Upper lobe of left lung (tissue), 6 donors: ENCODE measurements around the gene OSBPL8. TPM values are rescaled to one million over a fixed set of nuclear protein-coding genes. Genes with fewer than 3 reads are reported as not detected.
A peak's percentile ranks its signal among the peaks of the same experiment; 100 is the strongest.

Experiments
- ATAC-seq, 2 donors: fragments of 200-7000 bp; cut with Tn5 transposase; one replicate each; pipeline ENCODE4 v1.9.1; 2022; ENCODE audit warnings: mild to moderate bottlenecking in 2 of 2, moderate library complexity in 2 of 2; ENCODE audit not compliant: low FRiP score in 2 of 2
- DNase-seq, 2 donors: peaks; one replicate each; pipeline ENCODE4 v3.0.0-alpha.2; 2019 to 2020
- H3K27ac ChIP-seq, 4 donors: fragments of 200-600 bp; sonication (generic); one replicate each; pipeline ENCODE4 v1.5.1; 2016 to 2019
- H3K27me3 ChIP-seq, 4 donors: fragments of 200-600 bp; sonication (generic); one replicate each; pipeline ENCODE4 v1.5.1; 2017 to 2019
- H3K36me3 ChIP-seq, 4 donors: fragments of 200-600 bp; sonication (generic); one replicate each; pipeline ENCODE4 v1.5.1; 2016 to 2019
- H3K4me1 ChIP-seq, 4 donors: fragments of 200-600 bp; sonication (generic); one replicate each; pipeline ENCODE4 v1.5.1; 2018 to 2019
- H3K4me3 ChIP-seq, 4 donors: fragments of 200-600 bp; sonication (generic); one replicate each; pipeline ENCODE4 v1.5.1; 2017 to 2019; ENCODE audit warnings: mild to moderate bottlenecking in 2 of 4, moderate library complexity in 1 of 4
- H3K9me3 ChIP-seq, 4 donors: fragments of 200-600 bp; sonication (generic); one replicate each; pipeline ENCODE4 v1.5.1; 2018 to 2019
- EP300 ChIP-seq, 4 donors: sonication (generic); formaldehyde crosslinking; IDR thresholded peaks; one replicate each; pipeline ENCODE4 v1.5.1; 2017; ENCODE audit warnings: antibody characterized with exemption in 4 of 4, control low read depth in 2 of 4
- POLR2A ChIP-seq, 4 donors: fragments of 450-650 bp; IDR thresholded peaks; one replicate each; pipeline ENCODE4 v1.5.1; 2016 to 2017; ENCODE audit warnings: antibody characterized with exemption in 4 of 4, mild to moderate bottlenecking in 2 of 4
- POLR2AphosphoS5 ChIP-seq, 2 donors: sonication (generic); formaldehyde crosslinking; IDR thresholded peaks; one replicate each; pipeline ENCODE4 v1.5.1; 2017; ENCODE audit warnings: antibody characterized with exemption in 2 of 2
- WGBS, 2 donors: methylation state at CpG; one replicate each; pipeline ENCODE4 v1.1.5; 2017 to 2018; 5-methylcytosine and 5-hydroxymethylcytosine counted together
- total RNA-seq, 6 donors: library from RNA; depleted of rRNA in 4 of 6; stranded (reverse); fragments of >200 nt in 4 of 6; gene quantifications; one replicate each; pipeline versions ENCODE4 v1.1.0 to v1.2.1, GENCODE V29; 2016 to 2021
- TF ChIP-seq, protein P1 (sequence below), 6 experiments: fragments of 450-650 bp in 4 of 6; fragments of 200-600 bp in 2 of 6; sonication (generic) in 2 of 6; IDR thresholded peaks; one replicate each; pipeline ENCODE4 v1.5.1; 2016 to 2019; ENCODE audit warnings: antibody characterized with exemption in 6 of 6
- donor health status: DM: no; HTN: no; CAD: no; lungs with moderate emphysema.
- donor health status: DM: no; HTN: yes; CAD: no; lungs with severe emphysema.

The OSBPL8 gene, protein sequence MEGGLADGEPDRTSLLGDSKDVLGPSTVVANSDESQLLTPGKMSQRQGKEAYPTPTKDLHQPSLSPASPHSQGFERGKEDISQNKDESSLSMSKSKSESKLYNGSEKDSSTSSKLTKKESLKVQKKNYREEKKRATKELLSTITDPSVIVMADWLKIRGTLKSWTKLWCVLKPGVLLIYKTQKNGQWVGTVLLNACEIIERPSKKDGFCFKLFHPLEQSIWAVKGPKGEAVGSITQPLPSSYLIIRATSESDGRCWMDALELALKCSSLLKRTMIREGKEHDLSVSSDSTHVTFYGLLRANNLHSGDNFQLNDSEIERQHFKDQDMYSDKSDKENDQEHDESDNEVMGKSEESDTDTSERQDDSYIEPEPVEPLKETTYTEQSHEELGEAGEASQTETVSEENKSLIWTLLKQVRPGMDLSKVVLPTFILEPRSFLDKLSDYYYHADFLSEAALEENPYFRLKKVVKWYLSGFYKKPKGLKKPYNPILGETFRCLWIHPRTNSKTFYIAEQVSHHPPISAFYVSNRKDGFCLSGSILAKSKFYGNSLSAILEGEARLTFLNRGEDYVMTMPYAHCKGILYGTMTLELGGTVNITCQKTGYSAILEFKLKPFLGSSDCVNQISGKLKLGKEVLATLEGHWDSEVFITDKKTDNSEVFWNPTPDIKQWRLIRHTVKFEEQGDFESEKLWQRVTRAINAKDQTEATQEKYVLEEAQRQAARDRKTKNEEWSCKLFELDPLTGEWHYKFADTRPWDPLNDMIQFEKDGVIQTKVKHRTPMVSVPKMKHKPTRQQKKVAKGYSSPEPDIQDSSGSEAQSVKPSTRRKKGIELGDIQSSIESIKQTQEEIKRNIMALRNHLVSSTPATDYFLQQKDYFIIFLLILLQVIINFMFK
- total RNA-seq = 100 to 1,000 TPM in 2 of 6 donors, 10 to 100 TPM in 4; 35.6 to 103 (median 73.3) TPM

DNA sequence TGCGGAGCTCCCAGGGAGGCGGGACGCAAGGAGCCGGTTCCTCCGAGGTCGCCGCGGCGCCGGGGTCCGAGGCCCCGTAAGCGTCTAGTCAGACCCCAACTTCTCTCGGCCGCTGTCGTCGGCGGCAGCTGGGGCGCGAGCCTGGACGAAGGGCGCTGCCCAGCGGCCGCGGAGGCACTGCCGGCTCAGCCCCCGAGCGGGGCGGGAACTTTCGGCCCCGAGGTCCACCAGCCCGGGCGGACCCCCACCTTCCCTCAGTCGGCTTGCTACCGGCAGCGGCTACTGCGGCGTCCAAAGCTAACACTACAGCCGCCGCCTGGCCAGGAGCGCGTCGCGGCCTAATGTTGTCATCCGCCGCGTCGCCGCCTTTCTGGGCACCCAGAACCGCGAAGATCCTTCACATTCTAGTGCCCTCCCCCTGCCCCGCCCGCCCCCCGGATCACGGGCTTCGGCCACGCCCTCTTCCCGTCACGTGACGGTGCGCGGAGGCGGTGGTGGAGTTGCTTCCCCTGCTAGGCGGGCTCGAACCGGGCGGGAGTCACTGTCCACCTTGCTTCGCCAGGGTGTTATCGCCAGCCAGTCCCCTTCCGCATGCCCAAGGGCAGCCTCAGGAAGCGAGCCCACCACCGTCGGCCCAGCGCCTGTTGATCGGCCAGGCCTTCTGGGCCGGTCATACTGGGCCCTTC lies at the start of gene OSBPL8:
OSBPL8 (minus strand) TSS at position 372 of the 686 bp plus-strand sequence. CDS start 72,220 bp downstream, outside the sequence.
- peak; percentile 95 to 99 for DNase-seq
- peaks cover 13 to 28% (median 17%) of the 10 kb centered on the region in 4 donors for H3K4me1 ChIP-seq
- peak within 1 kb of the TSS; percentile 95 to 99 (median 97) for H3K27ac ChIP-seq
- peak within 1 kb of the TSS; percentile 83 to 97 (median 91) for H3K4me3 ChIP-seq
- H3K27me3 ChIP-seq = no peaks in the 10 kb centered on the region
- WGBS, 2 donors = 0% methylated on average over 64 of the region's 76 CpGs; no CpG with 5 or more reads in 1 of the 2 donors
- peak; percentile 98 for ATAC-seq
- H3K36me3 ChIP-seq = no peaks in the 10 kb centered on the region
- TF ChIP-seq, protein P1, sequence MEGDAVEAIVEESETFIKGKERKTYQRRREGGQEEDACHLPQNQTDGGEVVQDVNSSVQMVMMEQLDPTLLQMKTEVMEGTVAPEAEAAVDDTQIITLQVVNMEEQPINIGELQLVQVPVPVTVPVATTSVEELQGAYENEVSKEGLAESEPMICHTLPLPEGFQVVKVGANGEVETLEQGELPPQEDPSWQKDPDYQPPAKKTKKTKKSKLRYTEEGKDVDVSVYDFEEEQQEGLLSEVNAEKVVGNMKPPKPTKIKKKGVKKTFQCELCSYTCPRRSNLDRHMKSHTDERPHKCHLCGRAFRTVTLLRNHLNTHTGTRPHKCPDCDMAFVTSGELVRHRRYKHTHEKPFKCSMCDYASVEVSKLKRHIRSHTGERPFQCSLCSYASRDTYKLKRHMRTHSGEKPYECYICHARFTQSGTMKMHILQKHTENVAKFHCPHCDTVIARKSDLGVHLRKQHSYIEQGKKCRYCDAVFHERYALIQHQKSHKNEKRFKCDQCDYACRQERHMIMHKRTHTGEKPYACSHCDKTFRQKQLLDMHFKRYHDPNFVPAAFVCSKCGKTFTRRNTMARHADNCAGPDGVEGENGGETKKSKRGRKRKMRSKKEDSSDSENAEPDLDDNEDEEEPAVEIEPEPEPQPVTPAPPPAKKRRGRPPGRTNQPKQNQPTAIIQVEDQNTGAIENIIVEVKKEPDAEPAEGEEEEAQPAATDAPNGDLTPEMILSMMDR (IDR thresholded peaks at IDR 0.05) = peak in 4 of 6 experiments; percentile 29 to 57 (median 36)
- TF ChIP-seq POLR2A (IDR thresholded peaks at IDR 0.05) = peak in 3 of 4 donors; percentile 80 to 94 (median 86)
- TF ChIP-seq POLR2AphosphoS5 (IDR thresholded peaks at IDR 0.05) = peak; percentile 97
- TF ChIP-seq EP300 (IDR thresholded peaks at IDR 0.05) = peak in 2 of 4 donors; percentile 23 to 46
- H3K9me3 ChIP-seq = no peaks in the 10 kb centered on the region

DNA sequence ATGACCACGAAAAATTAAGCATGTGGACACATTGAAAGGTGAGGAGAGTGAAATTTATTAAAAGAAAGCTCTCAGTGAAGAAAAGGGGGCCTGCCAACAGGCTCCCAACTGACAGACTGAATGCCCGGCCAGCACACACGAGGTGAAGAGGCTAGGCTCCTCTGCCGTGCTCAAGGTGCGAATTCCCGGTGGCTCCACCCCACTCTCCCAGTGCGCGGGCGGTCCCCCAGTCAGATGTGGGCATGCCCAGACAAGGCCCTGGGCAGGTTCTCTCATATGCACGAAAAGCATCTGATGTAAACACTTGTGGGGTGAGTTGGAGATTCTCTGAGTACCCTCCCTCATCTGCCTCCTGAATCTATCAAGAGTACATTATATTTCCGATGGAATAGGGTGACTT lies 48.5 kb upstream of the OSBPL8 start:
- TF ChIP-seq POLR2A (IDR thresholded peaks at IDR 0.05) (no peak), POLR2AphosphoS5 (IDR thresholded peaks at IDR 0.05) (no peak), EP300 (IDR thresholded peaks at IDR 0.05) (no peak)
- TF ChIP-seq, protein P1 (IDR thresholded peaks at IDR 0.05) = no peak
- H3K9me3 ChIP-seq = no peaks in the 10 kb centered on the region
- H3K27ac ChIP-seq = no peak overlapping the region
- no peak for ATAC-seq
- 91 to 92% methylated on average over 10 to 11 of the region's 11 CpGs for WGBS, 2 donors
- H3K27me3 ChIP-seq = no peaks in the 10 kb centered on the region
- no peaks in the 10 kb centered on the region for H3K4me1 ChIP-seq
- H3K4me3 ChIP-seq = no peak overlapping the region
- no peaks in the 10 kb centered on the region for H3K36me3 ChIP-seq
- DNase-seq = peak in 1 of 2 donors; percentile 50

DNA sequence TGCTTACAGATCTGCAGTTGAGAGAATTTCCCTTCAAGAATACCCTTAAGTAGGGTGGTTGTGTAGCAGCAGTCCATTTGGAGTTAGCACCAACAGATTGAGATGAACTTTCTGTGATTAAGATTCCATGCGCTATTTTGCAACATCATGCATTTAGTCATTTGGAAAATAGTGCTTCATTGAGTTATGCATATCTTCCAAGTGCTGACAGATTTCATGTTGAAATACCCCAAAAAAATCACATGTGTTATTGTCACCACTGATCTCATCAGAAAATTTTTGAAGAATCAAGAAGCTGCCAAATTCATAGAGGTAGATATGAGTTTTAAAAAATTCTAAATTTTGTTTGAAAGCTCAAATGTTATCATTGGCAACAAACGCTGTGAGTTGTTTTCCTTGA lies 35.5 kb upstream of the OSBPL8 start:
- ATAC-seq (no peak), DNase-seq (no peak)
- Histone ChIP-seq H3K27me3 (no peaks in the 10 kb centered on the region), H3K4me3 (no peak overlapping the region), H3K36me3 (no peaks in the 10 kb centered on the region), H3K4me1 (no peaks in the 10 kb centered on the region), H3K9me3 (no peaks in the 10 kb centered on the region), H3K27ac (no peak overlapping the region)
- 79 to 95% methylated on average over 2 of the region's 2 CpGs for WGBS, 2 donors
- TF ChIP-seq POLR2A (IDR thresholded peaks at IDR 0.05) = no peak
- TF ChIP-seq POLR2AphosphoS5 (IDR thresholded peaks at IDR 0.05) = no peak
- no peak for TF ChIP-seq EP300 (IDR thresholded peaks at IDR 0.05)
- TF ChIP-seq, protein P1 (IDR thresholded peaks at IDR 0.05) = no peak

DNA sequence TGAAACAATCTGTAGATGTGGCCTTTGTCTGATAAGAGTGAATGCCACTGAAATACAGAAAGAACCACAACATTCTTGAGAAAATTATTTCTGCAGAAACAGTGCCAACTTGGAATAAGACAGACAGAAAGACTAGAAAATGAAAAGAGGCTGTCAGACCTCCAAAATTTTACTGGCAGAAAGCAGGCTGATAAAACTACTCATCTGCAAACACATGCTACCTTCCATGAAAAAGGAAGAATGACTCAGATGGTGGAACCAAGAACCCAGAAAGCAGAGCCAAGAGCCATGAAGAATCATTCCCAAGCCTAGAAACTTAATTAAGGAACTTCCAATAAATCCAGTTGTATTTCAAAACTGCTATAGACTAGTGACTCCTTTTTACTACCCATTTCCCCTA lies 31.9 kb upstream of the OSBPL8 start:
- no peak for DNase-seq
- Histone ChIP-seq H3K36me3 (no peaks in the 10 kb centered on the region), H3K27me3 (no peaks in the 10 kb centered on the region), H3K9me3 (no peaks in the 10 kb centered on the region), H3K4me3 (no peak overlapping the region), H3K27ac (peak overlapping the region in 1 of 4 donors; percentile 32), H3K4me1 (peaks cover 0 to 12% (median 2%) of the 10 kb centered on the region in 4 donors)
- TF ChIP-seq POLR2A (IDR thresholded peaks at IDR 0.05) (no peak), POLR2AphosphoS5 (IDR thresholded peaks at IDR 0.05) (no peak), EP300 (IDR thresholded peaks at IDR 0.05) (no peak)
- TF ChIP-seq, protein P1 (IDR thresholded peaks at IDR 0.05) = no peak
- ATAC-seq = no peak
